ENCODE measurements around the gene CDHR3.

DNA sequence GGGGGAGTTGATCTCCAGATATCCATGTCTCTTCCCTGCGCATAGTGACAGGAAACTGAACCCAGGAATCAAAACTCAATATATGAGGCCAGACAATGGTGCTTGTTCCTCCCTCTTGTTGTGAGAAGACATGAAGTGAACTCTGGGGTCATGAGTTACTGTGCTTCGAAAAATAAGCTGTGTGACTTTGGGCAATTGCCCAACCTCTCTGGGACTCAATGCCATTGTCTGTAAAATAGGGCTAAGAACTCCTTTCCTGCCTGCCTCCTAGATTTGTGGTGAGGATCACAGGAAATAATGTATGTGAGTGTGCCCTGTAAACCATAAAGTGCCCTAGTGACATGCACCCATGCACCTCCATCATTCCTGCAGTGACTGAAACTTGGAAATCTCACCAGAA lies 100.6 kb downstream of the CDHR3 start:
- TF ChIP-seq CTCF (IDR thresholded peaks at IDR 0.05; ENCODE audit: control extremely low read depth in 1 of 3, insufficient read depth in 1 of 3, low read depth in 1 of 3, low read length in 3 of 3) (no peak), JUND (IDR thresholded peaks at IDR 0.05; ENCODE audit: low read length) (no peak), RNF2 (IDR thresholded peaks at IDR 0.05; ENCODE audit: borderline replicate concordance, low read depth, low read length, missing control alignments, poor library complexity, severe bottlenecking) (no peak), CHD2 (IDR thresholded peaks at IDR 0.05; ENCODE audit: low read length) (no peak), EZH2 (IDR thresholded peaks at IDR 0.05; ENCODE audit: low read depth, low read length, severe bottlenecking) (no peak)
- TF ChIP-seq, protein P1, sequence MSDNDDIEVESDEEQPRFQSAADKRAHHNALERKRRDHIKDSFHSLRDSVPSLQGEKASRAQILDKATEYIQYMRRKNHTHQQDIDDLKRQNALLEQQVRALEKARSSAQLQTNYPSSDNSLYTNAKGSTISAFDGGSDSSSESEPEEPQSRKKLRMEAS (IDR thresholded peaks at IDR 0.05) = no peak
